Measurements from ENCODE around the gene VASH1. TPM values are rescaled to one million over a fixed set of nuclear protein-coding genes. Genes with fewer than 3 reads are reported as not detected.
A peak's percentile ranks its signal among the peaks of the same experiment; 100 is the strongest.

Gene VASH1
- total RNA-seq, 2 donors from 2014 or later: 10.3 to 19.8 TPM

- DNase-seq: no peak
- Histone ChIP-seq H3K36me3 (ENCODE audit: control insufficient read depth, insufficient read depth, low read length) (peaks cover 27% of the 10 kb centered on the region), H3K9ac (ENCODE audit: extremely low read depth, low read length, poor library complexity, severe bottlenecking) (peak overlapping the region; percentile 76), H3K27me3 (ENCODE audit: control insufficient read depth, insufficient read depth, low read length, poor library complexity, severe bottlenecking) (peaks cover 5% of the 10 kb centered on the region), H3K9me3 (ENCODE audit: control insufficient read depth, low read length) (no peaks in the 10 kb centered on the region), H3K27ac (ENCODE audit: low read depth, low read length) (no peak overlapping the region), H3K4me3 (ENCODE audit: low read length) (peak overlapping the region; percentile 90), H3K4me1 (ENCODE audit: control insufficient read depth, insufficient read depth, low read length) (no peaks in the 10 kb centered on the region)
- Mint-ChIP-seq H3K27me3 (ENCODE audit: insufficient read depth) (no peaks in the 10 kb centered on the region), H3K4me3 (peak overlapping the region; percentile 80), H3K36me3 (ENCODE audit: low read depth) (peaks cover 24% of the 10 kb centered on the region), H3K4me1 (peaks cover 17% of the 10 kb centered on the region), H3K9me3 (no peaks in the 10 kb centered on the region), H3K27ac (no peak overlapping the region)
- TF ChIP-seq CTCF (conservative IDR thresholded peaks at IDR 0.05): no peak
- 90 to 100% methylated on average over 1 to 2 of the region's 4 CpGs for WGBS, 2 experiments (ENCODE audit: insufficient coverage in 1 of 2, insufficient read length in 1 of 2)
These were observed 50.3 kb downstream of the VASH1 start for GRCh38 chr14:76811561-76811960.

- H3K4me3 ChIP-seq (ENCODE audit: low read length): peak overlapping the region; percentile 90
- H3K9me3 Mint-ChIP-seq: no peaks in the 10 kb centered on the region
- no peaks in the 10 kb centered on the region for H3K9me3 ChIP-seq (ENCODE audit: control insufficient read depth, low read length)
- DNase-seq: no peak
- peak overlapping the region; percentile 89 for H3K27ac Mint-ChIP-seq
- TF ChIP-seq CTCF (conservative IDR thresholded peaks at IDR 0.05): no peak
- H3K4me1 Mint-ChIP-seq: peaks cover 17% of the 10 kb centered on the region
- peak overlapping the region; percentile 76 for H3K9ac ChIP-seq (ENCODE audit: extremely low read depth, low read length, poor library complexity, severe bottlenecking)
- H3K4me1 ChIP-seq (ENCODE audit: control insufficient read depth, insufficient read depth, low read length): no peaks in the 10 kb centered on the region
- no peaks in the 10 kb centered on the region for H3K27me3 Mint-ChIP-seq (ENCODE audit: insufficient read depth)
- H3K4me3 Mint-ChIP-seq: peak overlapping the region; percentile 80
- 0 to 1% methylated on average over 2 to 20 of the region's 20 CpGs for WGBS, 2 experiments (ENCODE audit: insufficient coverage in 1 of 2, insufficient read length in 1 of 2)
- peaks cover 8% of the 10 kb centered on the region for H3K27me3 ChIP-seq (ENCODE audit: control insufficient read depth, insufficient read depth, low read length, poor library complexity, severe bottlenecking)
- H3K27ac ChIP-seq (ENCODE audit: low read depth, low read length): no peak overlapping the region
- peaks cover 19% of the 10 kb centered on the region for H3K36me3 Mint-ChIP-seq (ENCODE audit: low read depth)
- H3K36me3 ChIP-seq (ENCODE audit: control insufficient read depth, insufficient read depth, low read length): peaks cover 24% of the 10 kb centered on the region
These were observed 50.8 kb downstream of the VASH1 start for GRCh38 chr14:76812093-76812421.

- H3K36me3 Mint-ChIP-seq (ENCODE audit: low read depth): peaks cover 12% of the 10 kb centered on the region
- WGBS, 2 experiments (ENCODE audit: insufficient coverage in 1 of 2, insufficient read length in 1 of 2): 4 to 5% methylated on average over 40 to 69 of the region's 69 CpGs
- H3K4me1 Mint-ChIP-seq: peaks cover 17% of the 10 kb centered on the region
- Histone ChIP-seq H3K4me3 (ENCODE audit: low read length) (peak within 1 kb of the TSS; percentile 90), H3K27me3 (ENCODE audit: control insufficient read depth, insufficient read depth, low read length, poor library complexity, severe bottlenecking) (peaks cover 8% of the 10 kb centered on the region), H3K4me1 (ENCODE audit: control insufficient read depth, insufficient read depth, low read length) (no peaks in the 10 kb centered on the region), H3K36me3 (ENCODE audit: control insufficient read depth, insufficient read depth, low read length) (peaks cover 17% of the 10 kb centered on the region), H3K27ac (ENCODE audit: low read depth, low read length) (no peak within 1 kb of the TSS), H3K9ac (ENCODE audit: extremely low read depth, low read length, poor library complexity, severe bottlenecking) (peak within 1 kb of the TSS; percentile 76), H3K9me3 (ENCODE audit: control insufficient read depth, low read length) (no peaks in the 10 kb centered on the region)
- peak; percentile 98 for DNase-seq
- no peaks in the 10 kb centered on the region for H3K9me3 Mint-ChIP-seq
- H3K27ac Mint-ChIP-seq: peak within 1 kb of the TSS; percentile 89
- H3K4me3 Mint-ChIP-seq: peak within 1 kb of the TSS; percentile 80
- H3K27me3 Mint-ChIP-seq (ENCODE audit: insufficient read depth): no peaks in the 10 kb centered on the region
- TF ChIP-seq CTCF (conservative IDR thresholded peaks at IDR 0.05): no peak
These were observed 51.4 kb downstream of the VASH1 start, which contains the start of gene ANGEL1 for GRCh38 chr14:76812422-76813383. Gene ANGEL1 (minus strand): TSS chr14:76812882. CDS start chr14:76812827, 55 bp downstream.
